ENCODE results near the gene TBL3. TPM values are rescaled to one million over a fixed set of nuclear protein-coding genes. Genes with fewer than 3 reads are reported as not detected.

Gene TBL3
- total RNA-seq, 6 donors from 2014 or later: 22.0 to 51.6 (median 35.0) TPM

DNA sequence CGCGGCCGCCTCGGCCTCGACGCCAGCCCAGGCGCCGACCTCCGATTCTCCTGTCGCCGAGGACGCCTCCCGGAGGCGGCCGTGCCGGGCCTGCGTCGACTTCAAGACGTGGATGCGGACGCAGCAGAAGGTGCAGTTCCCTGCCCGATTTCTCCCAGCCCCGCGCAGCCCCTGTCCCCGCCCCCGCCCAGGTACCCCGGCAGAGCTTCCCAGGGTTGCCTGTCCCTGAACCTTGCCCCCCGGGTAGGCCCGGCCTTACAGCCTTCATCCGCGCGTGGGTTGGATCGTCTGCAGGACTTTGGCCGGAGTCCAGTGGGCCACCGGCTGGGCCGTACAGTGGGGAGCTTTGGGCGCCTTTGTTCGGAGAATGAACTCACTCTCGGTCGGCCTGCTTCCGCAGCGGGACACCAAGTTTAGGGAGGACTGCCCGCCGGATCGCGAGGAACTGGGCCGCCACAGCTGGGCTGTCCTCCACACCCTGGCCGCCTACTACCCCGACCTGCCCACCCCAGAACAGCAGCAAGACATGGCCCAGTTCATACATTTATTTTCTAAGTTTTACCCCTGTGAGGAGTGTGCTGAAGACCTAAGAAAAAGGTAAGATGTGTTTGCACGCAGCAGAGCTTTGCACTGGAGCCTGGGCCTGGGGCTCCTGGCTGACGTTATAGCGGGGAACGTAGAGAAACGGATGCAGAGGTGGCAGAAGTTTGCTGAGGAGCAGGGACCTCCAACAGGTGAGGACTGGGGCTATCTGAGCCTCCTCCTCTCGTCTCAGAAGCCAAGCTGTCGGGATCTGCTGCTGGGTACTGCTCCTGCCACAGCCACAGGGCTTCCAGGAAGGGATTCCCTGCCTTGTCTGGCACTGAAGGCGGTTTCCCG, 12.7 kb downstream of the TBL3 start:
- TF ChIP-seq, protein P1, sequence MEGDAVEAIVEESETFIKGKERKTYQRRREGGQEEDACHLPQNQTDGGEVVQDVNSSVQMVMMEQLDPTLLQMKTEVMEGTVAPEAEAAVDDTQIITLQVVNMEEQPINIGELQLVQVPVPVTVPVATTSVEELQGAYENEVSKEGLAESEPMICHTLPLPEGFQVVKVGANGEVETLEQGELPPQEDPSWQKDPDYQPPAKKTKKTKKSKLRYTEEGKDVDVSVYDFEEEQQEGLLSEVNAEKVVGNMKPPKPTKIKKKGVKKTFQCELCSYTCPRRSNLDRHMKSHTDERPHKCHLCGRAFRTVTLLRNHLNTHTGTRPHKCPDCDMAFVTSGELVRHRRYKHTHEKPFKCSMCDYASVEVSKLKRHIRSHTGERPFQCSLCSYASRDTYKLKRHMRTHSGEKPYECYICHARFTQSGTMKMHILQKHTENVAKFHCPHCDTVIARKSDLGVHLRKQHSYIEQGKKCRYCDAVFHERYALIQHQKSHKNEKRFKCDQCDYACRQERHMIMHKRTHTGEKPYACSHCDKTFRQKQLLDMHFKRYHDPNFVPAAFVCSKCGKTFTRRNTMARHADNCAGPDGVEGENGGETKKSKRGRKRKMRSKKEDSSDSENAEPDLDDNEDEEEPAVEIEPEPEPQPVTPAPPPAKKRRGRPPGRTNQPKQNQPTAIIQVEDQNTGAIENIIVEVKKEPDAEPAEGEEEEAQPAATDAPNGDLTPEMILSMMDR (IDR thresholded peaks at IDR 0.05): no peak
- TF ChIP-seq POLR2A (IDR thresholded peaks at IDR 0.05) (no peak), POLR2AphosphoS5 (IDR thresholded peaks at IDR 0.05) (no peak), EP300 (IDR thresholded peaks at IDR 0.05) (no peak)
- Histone ChIP-seq H3K36me3 (peaks cover 0 to 18% (median 16%) of the 10 kb centered on the region in 4 donors), H3K27ac (peak overlapping the region; percentile 80 to 88 (median 86)), H3K27me3 (peaks cover 0 to 26% (median 16%) of the 10 kb centered on the region in 4 donors), H3K4me3 (peak overlapping the region; percentile 84 to 96 (median 88)), H3K4me1 (peaks cover 17 to 51% (median 29%) of the 10 kb centered on the region in 4 donors), H3K9me3 (no peaks in the 10 kb centered on the region)
- DNase-seq (no peak), ATAC-seq (ENCODE audit: low FRiP score in 2 of 2) (peak in 1 of 2 donors; percentile 3)
- WGBS, 2 donors: 17 to 37% methylated on average over 17 to 39 of the region's 58 CpGs

DNA sequence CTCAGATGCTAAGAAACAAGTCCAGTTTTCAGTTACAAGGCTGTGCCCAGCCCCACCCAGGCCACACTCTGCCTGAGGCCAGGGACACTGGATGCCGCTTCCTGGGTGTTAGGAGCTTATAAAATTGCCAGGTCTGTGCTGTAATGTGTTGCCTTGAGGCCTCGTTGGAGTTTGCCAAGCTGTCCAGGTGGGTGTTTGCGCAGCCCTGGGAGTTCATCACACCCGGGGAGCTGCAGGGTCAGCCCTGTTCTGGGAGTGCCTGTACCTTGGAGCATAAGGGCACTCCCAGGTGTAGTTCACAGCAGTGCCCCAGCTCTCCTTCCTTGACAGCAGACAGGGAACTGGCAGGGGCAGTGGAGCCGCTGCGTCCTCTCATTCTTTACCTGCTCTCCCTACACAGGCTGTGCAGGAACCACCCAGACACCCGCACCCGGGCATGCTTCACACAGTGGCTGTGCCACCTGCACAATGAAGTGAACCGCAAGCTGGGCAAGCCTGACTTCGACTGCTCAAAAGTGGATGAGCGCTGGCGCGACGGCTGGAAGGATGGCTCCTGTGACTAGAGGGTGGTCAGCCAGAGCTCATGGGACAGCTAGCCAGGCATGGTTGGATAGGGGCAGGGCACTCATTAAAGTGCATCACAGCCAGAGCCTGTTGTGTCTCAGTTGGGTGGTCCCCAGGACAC, 13.8 kb downstream of the TBL3 start:
- Histone ChIP-seq H3K36me3 (peaks cover 0 to 18% (median 16%) of the 10 kb centered on the region in 4 donors), H3K9me3 (no peaks in the 10 kb centered on the region), H3K27me3 (peaks cover 0 to 26% (median 15%) of the 10 kb centered on the region in 4 donors), H3K4me3 (no peak overlapping the region), H3K27ac (no peak overlapping the region), H3K4me1 (peaks cover 27 to 51% (median 31%) of the 10 kb centered on the region in 4 donors)
- TF ChIP-seq POLR2A (IDR thresholded peaks at IDR 0.05) (no peak), EP300 (IDR thresholded peaks at IDR 0.05) (no peak), POLR2AphosphoS5 (IDR thresholded peaks at IDR 0.05) (no peak)
- TF ChIP-seq, protein P1 (IDR thresholded peaks at IDR 0.05): no peak
- peak in 1 of 2 donors; percentile 53 for DNase-seq
- no peak for ATAC-seq (ENCODE audit: low FRiP score in 2 of 2)
- 94% methylated on average over 8 to 14 of the region's 14 CpGs for WGBS, 2 donors

DNA sequence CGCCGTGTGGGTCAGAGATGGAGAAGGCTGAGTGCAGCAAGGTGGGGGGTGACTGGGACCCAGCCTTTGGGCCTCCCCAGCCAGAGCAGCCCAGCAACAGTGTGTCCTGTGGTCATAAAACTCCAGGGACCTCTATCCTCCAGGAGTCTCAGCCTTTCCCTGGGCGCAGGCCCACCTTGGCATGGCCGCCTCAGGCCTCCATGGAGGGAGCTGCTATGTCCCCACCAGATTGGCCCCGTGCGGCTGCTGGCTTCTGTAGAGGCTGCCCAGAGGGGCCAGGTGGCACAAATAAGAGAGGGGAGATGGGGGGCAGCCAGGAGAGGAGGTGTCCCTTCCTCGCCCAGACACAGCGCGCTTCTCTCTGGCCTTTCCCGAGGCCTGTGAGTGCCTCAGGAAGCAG, 15.3 kb downstream of the TBL3 start:
- TF ChIP-seq POLR2A (IDR thresholded peaks at IDR 0.05): no peak
- TF ChIP-seq, protein P1 (IDR thresholded peaks at IDR 0.05): no peak
- TF ChIP-seq POLR2AphosphoS5 (IDR thresholded peaks at IDR 0.05): no peak
- TF ChIP-seq EP300 (IDR thresholded peaks at IDR 0.05): no peak
- Histone ChIP-seq H3K36me3 (peaks cover 0 to 18% (median 16%) of the 10 kb centered on the region in 4 donors), H3K9me3 (peaks cover 0 to 2% (median 0%) of the 10 kb centered on the region in 4 donors), H3K27ac (no peak overlapping the region), H3K27me3 (peaks cover 0 to 30% (median 21%) of the 10 kb centered on the region in 4 donors), H3K4me1 (peaks cover 41 to 57% (median 45%) of the 10 kb centered on the region in 4 donors), H3K4me3 (no peak overlapping the region)
- 86 to 96% methylated on average over 10 of the region's 10 CpGs for WGBS, 2 donors
- ATAC-seq (ENCODE audit: low FRiP score in 2 of 2) (no peak), DNase-seq (peak in 1 of 2 donors; percentile 68)

DNA sequence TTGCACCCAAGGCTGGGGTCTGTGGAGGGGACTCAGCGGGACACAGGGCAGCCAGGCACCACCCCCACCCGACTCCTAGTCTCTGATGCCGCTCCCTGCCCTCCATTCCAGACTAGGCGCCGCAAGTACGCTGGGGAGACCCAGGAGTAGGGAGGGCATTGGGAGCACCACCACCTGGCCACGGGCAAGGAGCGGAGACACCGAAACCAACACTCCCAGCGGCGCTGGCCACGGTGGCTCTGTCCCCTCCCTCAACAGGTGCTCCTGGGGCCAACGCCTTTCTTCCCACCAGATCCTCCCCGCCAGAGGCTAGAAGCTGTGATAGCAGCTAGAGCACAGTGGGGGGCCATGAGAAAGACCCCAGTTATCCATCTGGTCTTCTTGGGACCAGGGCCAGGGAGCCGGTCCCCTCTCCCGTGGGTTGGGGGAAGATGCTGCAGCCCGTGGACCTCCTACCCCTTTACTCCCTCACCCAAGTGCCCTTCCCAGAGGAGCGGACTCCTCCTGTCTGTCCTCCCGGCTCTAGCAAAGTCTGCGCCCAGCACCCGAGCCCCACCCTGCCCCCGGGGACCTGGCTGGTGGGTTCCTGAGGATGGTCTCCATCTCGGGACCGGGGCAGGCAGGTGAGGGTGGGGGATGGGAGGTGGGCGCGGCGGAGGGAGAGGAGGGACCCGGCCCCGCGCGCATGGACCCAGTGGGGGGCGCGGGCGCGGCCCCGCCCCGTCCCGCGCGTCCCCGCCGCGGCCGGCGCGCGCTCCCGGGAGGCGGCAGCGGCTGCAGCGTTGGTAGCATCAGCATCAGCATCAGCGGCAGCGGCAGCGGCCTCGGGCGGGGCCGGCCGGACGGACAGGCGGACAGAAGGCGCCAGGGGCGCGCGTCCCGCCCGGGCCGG, 17.6 kb downstream of the TBL3 start, which contains the start of gene SYNGR3:
TSS of gene SYNGR3 (plus strand) at position 762 of the 892 bp plus-strand sequence. CDS start 133 bp downstream, outside the sequence.
- Histone ChIP-seq H3K27me3 (peaks cover 0 to 30% (median 21%) of the 10 kb centered on the region in 4 donors), H3K4me1 (peaks cover 36 to 52% (median 39%) of the 10 kb centered on the region in 4 donors), H3K27ac (peak within 1 kb of the TSS in 1 of 4 donors; percentile 18), H3K4me3 (peak within 1 kb of the TSS in 3 of 4 donors; percentile 31 to 46 (median 31)), H3K9me3 (peaks cover 0 to 8% (median 2%) of the 10 kb centered on the region in 4 donors), H3K36me3 (peaks cover 0 to 18% (median 16%) of the 10 kb centered on the region in 4 donors)
- ATAC-seq (ENCODE audit: low FRiP score in 2 of 2): no peak
- peak in 1 of 2 donors; percentile 88 for DNase-seq
- TF ChIP-seq, protein P1 (IDR thresholded peaks at IDR 0.05): no peak
- TF ChIP-seq POLR2AphosphoS5 (IDR thresholded peaks at IDR 0.05) (no peak), POLR2A (IDR thresholded peaks at IDR 0.05) (no peak), EP300 (IDR thresholded peaks at IDR 0.05) (no peak)
- 7 to 18% methylated on average over 8 to 20 of the region's 67 CpGs for WGBS, 2 donors

Measured in upper lobe of left lung (tissue), 6 donors.